Psoas muscle (tissue), 8 donors: ENCODE measurements around the gene RAD51B. TPM values are rescaled to one million over a fixed set of nuclear protein-coding genes. Genes with fewer than 3 reads are reported as not detected.
A peak's percentile ranks its signal among the peaks of the same experiment; 100 is the strongest.

ENCODE experiments used
- ATAC-seq, 4 donors: fragments of 200-7000 bp; cut with Tn5 transposase; one replicate each; pipeline ENCODE4 v1.9.1; 2020; ENCODE audit warnings: moderate library complexity in 3 of 4, mild to moderate bottlenecking in 2 of 4
- DNase-seq, 2 donors: peaks; one replicate each; pipeline ENCODE4 v3.0.0-alpha.2; 2020
- H3K27ac ChIP-seq: fragments of 200-600 bp; one replicate; pipeline ENCODE4 v1.8.0; 2022
- H3K27me3 ChIP-seq, 3 donors: fragments of 200-600 bp in 1 of 3; one replicate each; pipeline versions ENCODE4 v1.6.1 to v1.8.0; 2013 to 2022; ENCODE audit warnings: low read length in 2 of 3, mild to moderate bottlenecking in 2 of 3, moderate library complexity in 1 of 3; ENCODE audit not compliant: insufficient read depth in 3 of 3
- H3K36me3 ChIP-seq, 2 donors: fragments of 200-600 bp in 1 of 2; one replicate each; pipeline versions ENCODE4 v1.6.1 to v1.8.0; 2013 to 2022; ENCODE audit warnings: low read depth in 1 of 2, mild to moderate bottlenecking in 1 of 2, moderate library complexity in 1 of 2; ENCODE audit not compliant: insufficient read depth in 1 of 2
- H3K4me1 ChIP-seq: fragments of 200-600 bp; one replicate; pipeline ENCODE4 v1.8.0; 2022
- H3K4me3 ChIP-seq: fragments of 200-600 bp; one replicate; pipeline ENCODE4 v1.8.0; 2022; ENCODE audit warnings: mild to moderate bottlenecking
- H3K9me3 ChIP-seq: fragments of 200-600 bp; one replicate; pipeline ENCODE4 v1.8.0; 2022
- WGBS, 3 donors: extraction: QIAGEN DNeasy Blood & Tissue Kit; methylation state at CpG; one replicate each; pipeline versions ENCODE4 v1.1.6 to v1.1.7; 2013; 5-methylcytosine and 5-hydroxymethylcytosine counted together
- intact Hi-C, 2 donors: fragments of 100-400 bp; cut with DNase I; formaldehyde crosslinking; loops; one replicate each; pipeline versions ENCODE4 v1.11.0 to v1.14.2; 2022
- polyA plus RNA-seq, 3 donors: library from polyadenylated mRNA; stranded (reverse); fragments of 200-250 nt; gene quantifications; one replicate each; pipeline ENCODE4 v1.2.3, GENCODE V29; 2013
- total RNA-seq, 4 donors: library from RNA; stranded (reverse); fragmentation: NEBNext Ultra II Directional in 2 of 4; extraction: Animal tissue kit (Norgen Biotek cat#: 25700) in 2 of 4; gene quantifications; one replicate each; pipeline versions ENCODE4 v1.2.1 to v1.2.4, GENCODE V29; 2021 to 2023
- TF ChIP-seq, protein P1 (sequence below): fragments of 200-600 bp; IDR thresholded peaks from one replicate; pipeline ENCODE4 v1.8.0; 2022; ENCODE audit warnings: antibody characterized with exemption
- donor health status: healthy with polysubstance abuse.
- donor health status: DM: no; HTN: no; CAD: no; lungs with moderate emphysema.
- donor health status: Bipolar disorder and iron deficiency.
- donor health status: healthy.
- donor health status: DM: yes; HTN: yes; CAD: no.
- donor health status: DM: no; HTN: no; CAD: no.
- donor health status: DM: no; HTN: no; CAD: no.
- donor health status: DM: yes; HTN: yes; CAD: no.

The RAD51B gene
- total and polyA plus RNA-seq, 7 donors: 0.60 to 7.2 (median 2.2) TPM

DNA sequence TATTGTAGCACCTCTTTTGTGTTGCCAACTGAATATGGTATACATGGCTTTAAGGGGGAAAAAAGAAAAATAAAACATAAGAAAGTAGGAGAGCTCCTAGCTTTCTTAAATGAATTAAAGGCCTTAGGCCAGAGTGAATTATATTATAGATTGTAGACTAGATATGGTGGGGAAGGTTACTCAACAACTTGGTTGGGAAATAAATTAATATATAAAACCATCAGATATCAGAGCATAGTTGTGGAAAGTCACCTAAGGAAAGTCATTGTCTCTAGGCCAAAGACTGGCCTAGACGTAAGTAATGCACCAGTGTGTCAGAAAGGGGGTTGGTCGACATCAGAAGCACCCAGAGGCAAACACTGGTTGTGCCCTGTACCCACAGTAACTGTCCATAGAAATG lies 391.8 kb downstream of the RAD51B start:
- no peak overlapping the region for H3K4me3 ChIP-seq
- no peak for ATAC-seq
- H3K36me3 ChIP-seq: no peaks in the 10 kb centered on the region

DNA sequence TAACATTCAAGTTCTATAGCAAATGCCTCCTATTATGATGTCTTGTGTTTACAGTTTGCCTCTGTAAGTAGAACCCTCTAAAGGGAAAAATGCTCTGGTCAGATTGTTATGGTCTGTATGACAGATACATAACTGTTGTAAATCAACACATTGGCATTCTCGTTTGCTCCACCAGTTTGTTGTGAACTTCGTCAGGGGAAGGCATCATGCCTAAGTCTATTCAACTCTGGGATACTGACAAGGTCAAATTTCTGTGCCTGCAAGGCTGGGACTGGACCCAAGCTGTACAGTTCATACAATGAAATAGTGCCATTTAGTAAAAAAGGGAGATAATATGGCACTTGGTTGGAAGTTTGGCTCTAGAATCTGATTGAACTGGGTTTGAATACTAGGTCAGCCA lies 392.3 kb downstream of the RAD51B start:
- intact Hi-C loops: loop anchor here in 1 of 2 donors (2.0 kb wide), 1 partner anchor 21 kb away; no protein-coding TSS in a partner anchor
- no peak for ATAC-seq
- Histone ChIP-seq H3K27me3 (no peaks in the 10 kb centered on the region), H3K4me3 (no peak overlapping the region), H3K9me3 (no peaks in the 10 kb centered on the region), H3K36me3 (no peaks in the 10 kb centered on the region), H3K4me1 (peaks cover 38% of the 10 kb centered on the region), H3K27ac (peak overlapping the region; percentile 73)
- 22 to 31% (median 28%) methylated on average over 2 of the region's 2 CpGs for WGBS, 3 donors
- no peak for DNase-seq
- TF ChIP-seq, protein P1, sequence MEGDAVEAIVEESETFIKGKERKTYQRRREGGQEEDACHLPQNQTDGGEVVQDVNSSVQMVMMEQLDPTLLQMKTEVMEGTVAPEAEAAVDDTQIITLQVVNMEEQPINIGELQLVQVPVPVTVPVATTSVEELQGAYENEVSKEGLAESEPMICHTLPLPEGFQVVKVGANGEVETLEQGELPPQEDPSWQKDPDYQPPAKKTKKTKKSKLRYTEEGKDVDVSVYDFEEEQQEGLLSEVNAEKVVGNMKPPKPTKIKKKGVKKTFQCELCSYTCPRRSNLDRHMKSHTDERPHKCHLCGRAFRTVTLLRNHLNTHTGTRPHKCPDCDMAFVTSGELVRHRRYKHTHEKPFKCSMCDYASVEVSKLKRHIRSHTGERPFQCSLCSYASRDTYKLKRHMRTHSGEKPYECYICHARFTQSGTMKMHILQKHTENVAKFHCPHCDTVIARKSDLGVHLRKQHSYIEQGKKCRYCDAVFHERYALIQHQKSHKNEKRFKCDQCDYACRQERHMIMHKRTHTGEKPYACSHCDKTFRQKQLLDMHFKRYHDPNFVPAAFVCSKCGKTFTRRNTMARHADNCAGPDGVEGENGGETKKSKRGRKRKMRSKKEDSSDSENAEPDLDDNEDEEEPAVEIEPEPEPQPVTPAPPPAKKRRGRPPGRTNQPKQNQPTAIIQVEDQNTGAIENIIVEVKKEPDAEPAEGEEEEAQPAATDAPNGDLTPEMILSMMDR: no peak

More for the DNA sequence above, 391.8 kb downstream of the RAD51B start:
- Histone ChIP-seq H3K27ac (peak overlapping the region; percentile 73), H3K4me1 (peaks cover 38% of the 10 kb centered on the region), H3K9me3 (no peaks in the 10 kb centered on the region), H3K27me3 (no peaks in the 10 kb centered on the region)
- intact Hi-C loops: no loop called here
- TF ChIP-seq, protein P1: no peak
- DNase-seq: no peak
- 92 to 98% (median 96%) methylated on average over 2 of the region's 2 CpGs for WGBS, 3 donors

DNA sequence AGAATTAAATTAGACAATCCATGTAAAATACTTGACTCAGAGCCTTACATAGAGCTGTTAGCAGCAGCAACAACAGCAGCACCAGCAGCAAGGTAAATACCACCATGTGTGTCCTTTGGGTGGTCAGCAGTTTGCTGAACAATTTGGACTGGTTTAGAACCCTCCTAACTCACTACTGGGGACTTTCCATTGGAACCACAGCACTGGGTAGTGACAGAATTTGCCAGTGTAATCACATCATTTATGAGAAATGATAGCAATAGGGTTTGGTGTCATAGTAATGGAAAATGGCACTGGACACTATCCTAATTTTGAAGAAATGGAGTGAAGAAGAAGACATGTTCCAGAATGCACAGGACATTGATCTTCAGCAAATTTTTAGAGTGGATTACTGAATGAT lies 392.8 kb downstream of the RAD51B start:
- peaks cover 38% of the 10 kb centered on the region for H3K4me1 ChIP-seq
- intact Hi-C loops: loop anchor here in 1 of 2 donors (2.0 kb wide), 1 partner anchor 20 kb away; no protein-coding TSS in a partner anchor
- H3K27me3 ChIP-seq: no peaks in the 10 kb centered on the region
- H3K4me3 ChIP-seq: no peak overlapping the region
- H3K9me3 ChIP-seq: no peaks in the 10 kb centered on the region
- no peak overlapping the region for H3K27ac ChIP-seq
- DNase-seq: no peak
- TF ChIP-seq, protein P1: no peak
- no peak for ATAC-seq
- no peaks in the 10 kb centered on the region for H3K36me3 ChIP-seq

DNA sequence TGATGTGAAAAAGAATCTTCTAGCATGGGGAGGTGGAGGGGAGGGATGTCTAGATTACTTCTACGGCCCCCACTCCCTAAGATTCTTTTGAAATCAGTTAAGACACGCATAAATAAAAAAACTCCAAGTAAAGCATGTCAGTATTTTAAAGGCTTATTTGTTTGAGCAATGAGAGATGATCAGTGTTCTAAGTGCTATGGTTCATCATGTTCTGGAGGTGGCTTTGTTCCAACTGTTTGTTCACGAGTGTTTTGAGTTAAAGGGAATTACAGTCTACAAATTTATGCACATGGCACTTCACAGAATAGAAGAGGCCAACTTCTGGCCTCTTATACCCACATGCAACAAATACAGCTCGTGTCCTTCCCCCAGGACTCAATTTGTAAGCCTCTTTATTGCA lies 394.9 kb downstream of the RAD51B start:
- intact Hi-C loops: no loop called here
- TF ChIP-seq, protein P1: no peak
- H3K9me3 ChIP-seq: no peaks in the 10 kb centered on the region
- DNase-seq (no peak), ATAC-seq (no peak)
- no peaks in the 10 kb centered on the region for H3K27me3 ChIP-seq
- no peak overlapping the region for H3K4me3 ChIP-seq
- H3K27ac ChIP-seq: no peak overlapping the region
- H3K4me1 ChIP-seq: peaks cover 21% of the 10 kb centered on the region
- no peaks in the 10 kb centered on the region for H3K36me3 ChIP-seq
- WGBS, 3 donors: 42 to 70% (median 56%) methylated on average over 4 of the region's 4 CpGs

DNA sequence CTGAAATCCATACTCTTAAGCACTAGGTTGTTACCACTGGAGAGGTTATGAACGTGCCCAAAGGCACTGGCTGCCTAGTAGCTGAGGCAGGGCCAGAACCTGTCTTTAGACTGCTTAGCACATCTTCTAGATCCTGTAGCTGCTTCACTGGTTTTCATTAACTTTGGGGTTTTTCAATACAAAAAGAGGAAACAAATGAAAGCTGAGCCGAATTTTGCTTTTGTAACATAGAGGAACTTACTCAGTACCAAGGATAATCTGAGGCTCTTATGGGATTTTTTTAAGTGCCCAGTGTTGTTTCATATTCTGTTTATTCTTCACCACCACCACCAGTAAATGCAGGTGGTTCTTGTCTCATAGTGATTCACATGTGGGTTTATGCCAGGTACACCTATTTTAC lies 396.1 kb downstream of the RAD51B start:
- H3K4me3 ChIP-seq: no peak overlapping the region
- no peaks in the 10 kb centered on the region for H3K36me3 ChIP-seq
- TF ChIP-seq, protein P1: no peak
- ATAC-seq (no peak), DNase-seq (no peak)
- H3K27me3 ChIP-seq: no peaks in the 10 kb centered on the region
- intact Hi-C loops: no loop called here
- H3K9me3 ChIP-seq: no peaks in the 10 kb centered on the region
- H3K4me1 ChIP-seq: peaks cover 10% of the 10 kb centered on the region
- WGBS, 3 donors: 63 to 91% (median 64%) methylated on average over 2 of the region's 2 CpGs
- no peak overlapping the region for H3K27ac ChIP-seq
